Measurements from ENCODE around the gene FUT7.
A peak's percentile ranks its signal among the peaks of the same experiment; 100 is the strongest.
"Not testable (repeated sequence)": the region's sequence is repeated elsewhere in the genome, so short reads cannot be mapped to it uniquely, and the experiment has no call there.

The FUT7 gene

DNA sequence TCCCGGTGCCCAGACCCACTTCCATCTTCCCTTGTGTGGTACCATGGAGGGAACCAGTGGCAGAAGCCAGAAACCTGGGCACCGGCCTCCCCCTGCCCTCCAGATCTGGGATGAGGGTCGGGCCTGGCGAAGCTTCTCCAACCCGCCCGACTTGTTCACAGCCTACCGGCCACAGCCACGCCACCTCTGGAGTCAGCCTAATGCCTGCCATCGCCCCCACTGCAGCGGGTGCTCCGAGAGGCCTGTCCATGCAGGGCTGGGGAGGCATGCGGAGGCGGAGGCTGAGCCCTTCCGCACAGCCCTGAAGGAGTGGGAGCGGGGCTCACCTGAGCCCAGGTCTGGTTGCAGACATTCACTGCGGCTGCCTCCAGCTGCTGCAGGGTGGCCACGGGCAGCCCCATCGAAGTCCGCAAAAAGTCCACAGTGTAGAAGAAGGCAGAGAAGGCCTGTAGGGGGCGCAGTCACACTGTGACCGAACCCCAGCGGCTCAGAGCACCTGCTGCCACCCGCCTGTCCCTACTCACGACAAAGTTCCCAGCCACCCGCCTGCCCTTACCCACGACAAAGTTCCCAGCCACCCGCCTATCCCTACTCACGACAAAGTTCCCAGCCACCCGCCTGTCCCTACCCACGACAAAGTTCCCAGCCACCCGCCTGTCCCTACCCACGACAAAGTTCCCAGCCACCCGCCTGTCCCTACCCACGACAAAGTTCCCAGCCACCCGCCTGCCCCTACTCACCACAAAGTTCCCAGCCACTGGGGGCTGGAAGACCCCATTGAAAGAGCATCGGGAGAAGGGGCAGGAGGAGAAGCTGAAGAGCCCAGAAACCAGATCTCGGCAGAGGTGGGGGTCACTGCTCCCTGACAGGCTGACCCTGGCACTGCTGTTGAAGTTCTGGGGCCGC, 17.9 kb upstream of the FUT7 start:
- DNase-seq (ENCODE audit: low spot score) = peak; percentile 44

DNA sequence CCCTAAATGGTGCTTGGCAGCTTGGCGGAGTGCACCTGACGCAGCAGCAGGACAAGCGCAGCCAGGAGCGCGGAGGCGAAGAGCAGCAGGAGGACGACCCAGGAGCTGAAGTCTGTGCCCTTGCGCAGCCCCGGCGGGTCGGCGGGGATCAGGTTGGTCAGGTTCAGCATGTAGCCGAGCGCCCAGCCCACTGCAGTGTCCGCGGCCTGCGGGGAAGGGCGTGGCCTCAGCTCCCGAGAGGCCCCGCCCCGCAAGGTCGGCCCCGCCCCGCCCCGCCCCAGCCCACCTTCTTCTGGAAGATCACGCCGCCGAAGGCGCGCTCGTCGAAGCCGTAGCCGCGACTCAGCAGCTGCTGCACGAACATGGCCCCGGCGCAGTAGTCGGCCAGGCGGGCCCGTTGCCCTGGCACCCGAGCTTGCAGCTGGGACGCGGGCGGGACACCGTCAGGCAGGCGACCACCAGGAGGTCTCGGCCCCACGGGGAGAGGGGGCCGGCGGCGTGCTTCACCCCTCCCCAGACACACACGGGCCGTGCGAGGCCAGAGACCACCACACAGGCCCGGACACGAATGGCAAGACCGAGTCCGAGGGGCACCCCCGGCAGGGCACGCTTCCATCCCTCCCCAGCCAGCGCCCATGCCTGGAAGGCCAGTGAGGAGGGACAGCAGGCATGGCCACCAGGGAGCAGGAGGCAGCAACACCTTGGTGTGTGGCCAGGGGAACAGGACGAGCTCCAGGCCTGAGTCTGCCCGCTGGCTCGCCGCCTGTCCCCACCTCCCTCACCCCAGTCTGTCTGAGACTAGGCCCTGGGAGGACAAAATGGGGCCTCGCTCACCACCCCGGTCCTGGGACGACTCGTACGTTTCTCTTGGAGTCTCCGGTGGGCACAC, 17.0 kb upstream of the FUT7 start:
- DNase-seq (ENCODE audit: low spot score) = no peak

- DNase-seq (ENCODE audit: low spot score) = peak; percentile 76
Observed at GRCh38 chr9:137046088-137046787, 14.3 kb upstream of the FUT7 start, which contains the start of gene NPDC1. Gene NPDC1, minus strand, starts transcription at chr9:137046177. Its CDS starts 188 bp downstream, at chr9:137045989.

GRCh38 chr9:137045294-137046087, 13.6 kb upstream of the FUT7 start:
- DNase-seq (ENCODE audit: low spot score) = no peak

GRCh38 chr9:137044502-137045177, 12.8 kb upstream of the FUT7 start:
- DNase-seq (ENCODE audit: low spot score) = no peak

- DNase-seq (ENCODE audit: low spot score) = no peak
Observed at GRCh38 chr9:137044037-137044436, 12.1 kb upstream of the FUT7 start.

DNA sequence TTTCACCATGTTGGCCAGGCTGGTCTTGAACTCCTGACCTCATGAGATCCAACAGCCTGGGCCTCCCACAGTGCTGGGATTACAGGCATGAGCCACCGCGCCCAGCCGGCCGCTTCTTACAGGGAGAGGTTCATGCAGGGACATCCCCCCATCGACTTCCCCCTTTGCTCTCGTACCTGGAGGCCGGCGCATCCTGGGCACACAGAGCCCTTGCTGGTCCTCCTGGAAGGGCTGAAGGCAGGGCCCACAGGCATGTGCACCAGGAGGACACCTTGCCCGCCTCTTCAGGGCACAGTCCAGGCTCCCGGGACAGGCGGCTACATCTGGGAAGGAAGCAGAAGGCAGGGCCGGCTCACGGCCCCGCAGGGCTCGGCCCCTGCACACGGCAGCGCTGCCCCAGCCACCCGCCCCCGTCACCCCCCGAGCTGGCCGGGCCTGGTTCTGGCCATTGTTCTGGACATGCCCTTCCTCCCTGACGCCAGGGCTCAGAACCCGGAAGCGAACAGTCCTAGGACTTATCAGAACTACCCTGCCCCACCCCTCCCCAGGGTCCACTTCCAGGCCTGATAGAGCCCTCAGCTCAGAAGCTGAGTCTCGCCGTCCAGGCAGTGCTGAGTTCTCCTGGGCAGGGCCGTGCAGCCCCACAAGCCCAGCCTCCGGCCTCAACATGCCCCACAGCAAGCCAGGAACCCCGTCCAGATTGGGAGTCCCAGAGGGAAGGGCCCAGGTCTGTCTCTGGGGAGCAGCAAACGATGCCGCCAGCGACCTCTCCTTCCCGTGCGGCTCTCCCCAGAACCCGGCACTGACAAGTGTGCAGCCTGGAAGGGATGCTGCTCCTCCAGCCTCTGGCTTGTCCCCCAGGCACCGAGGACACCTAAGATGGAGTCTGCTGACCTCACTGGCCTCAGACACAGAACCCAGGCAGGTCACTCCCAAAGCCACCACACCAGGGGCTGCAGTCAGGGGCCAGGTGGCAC, 11.2 kb upstream of the FUT7 start:
- DNase-seq (ENCODE audit: low spot score) = no peak

GRCh38 chr9:137041124-137041523, 9.2 kb upstream of the FUT7 start:
- DNase-seq (ENCODE audit: low spot score) = no peak

- DNase-seq (ENCODE audit: low spot score) = no peak
Observed at GRCh38 chr9:137040568-137040967, 8.7 kb upstream of the FUT7 start.

DNA sequence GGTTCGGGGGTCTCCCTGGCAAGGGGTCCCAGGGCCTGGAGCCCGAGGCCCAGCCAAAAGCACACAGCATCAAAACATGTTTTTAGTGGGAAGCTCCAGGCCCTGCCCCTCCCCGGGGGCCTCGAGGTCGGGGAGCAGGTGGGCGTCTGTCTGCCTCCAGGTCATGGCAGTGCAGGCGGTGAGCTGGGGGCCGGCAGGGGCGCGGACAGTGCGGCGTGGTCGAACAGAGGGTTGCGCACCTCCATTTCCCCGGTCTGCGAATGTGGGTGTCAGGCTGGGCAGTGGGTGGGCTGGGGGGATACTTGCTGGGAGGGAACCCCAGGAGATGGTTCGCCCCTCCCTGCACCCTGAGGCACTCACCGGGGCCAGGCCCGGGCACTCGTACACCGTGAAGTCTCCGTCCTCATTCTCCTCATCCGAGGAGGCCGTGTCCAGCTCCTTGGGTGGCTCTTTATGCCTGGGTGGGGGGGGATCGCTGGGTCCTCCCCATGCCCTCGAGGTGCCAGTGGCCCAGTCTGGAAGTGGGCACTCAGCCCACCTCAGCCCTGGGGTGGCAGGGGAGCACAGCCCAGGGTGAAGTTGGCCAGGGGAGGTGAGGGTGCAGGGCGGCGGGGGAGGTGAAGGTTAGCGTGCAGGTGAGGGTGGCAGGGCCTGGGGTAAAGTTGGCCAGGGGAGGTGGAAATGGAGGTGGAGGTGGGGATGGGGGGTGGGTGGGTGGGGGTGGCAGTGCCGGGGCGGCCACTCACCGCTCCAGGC, 7.9 kb upstream of the FUT7 start:
- no peak for DNase-seq (ENCODE audit: low spot score)

- no peak for DNase-seq (ENCODE audit: low spot score)
Observed at GRCh38 chr9:137038916-137039315, 7.0 kb upstream of the FUT7 start.

- no peak for DNase-seq (ENCODE audit: low spot score)
Observed at GRCh38 chr9:137037483-137037882, 5.6 kb upstream of the FUT7 start.

- DNase-seq (ENCODE audit: low spot score) = no peak
Observed at GRCh38 chr9:137037035-137037434, 5.1 kb upstream of the FUT7 start.

DNA sequence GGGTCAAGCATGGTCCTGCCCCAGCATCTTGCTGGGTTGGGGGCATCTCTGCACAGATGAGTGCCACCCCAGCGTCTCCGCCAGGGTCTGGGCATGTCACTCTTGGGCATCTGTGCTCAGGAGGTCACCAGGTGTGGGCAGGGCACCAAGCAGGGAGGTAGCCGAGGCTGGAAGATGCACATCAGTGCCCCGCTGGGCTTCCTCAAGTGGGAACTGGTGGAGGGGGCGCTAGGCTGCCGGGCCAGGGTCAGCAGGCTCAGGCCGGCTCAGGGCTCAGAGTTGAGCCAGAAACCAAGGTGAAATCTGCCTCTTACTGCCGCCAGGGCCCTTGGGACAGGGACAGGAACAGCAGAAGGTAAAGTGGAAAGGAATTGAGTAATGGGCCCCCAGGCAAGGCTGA, 4.0 kb upstream of the FUT7 start:
- no peak for DNase-seq (ENCODE audit: low spot score)

- DNase-seq (ENCODE audit: low spot score) = no peak
Observed at GRCh38 chr9:137035507-137035834, 3.6 kb upstream of the FUT7 start.

DNA sequence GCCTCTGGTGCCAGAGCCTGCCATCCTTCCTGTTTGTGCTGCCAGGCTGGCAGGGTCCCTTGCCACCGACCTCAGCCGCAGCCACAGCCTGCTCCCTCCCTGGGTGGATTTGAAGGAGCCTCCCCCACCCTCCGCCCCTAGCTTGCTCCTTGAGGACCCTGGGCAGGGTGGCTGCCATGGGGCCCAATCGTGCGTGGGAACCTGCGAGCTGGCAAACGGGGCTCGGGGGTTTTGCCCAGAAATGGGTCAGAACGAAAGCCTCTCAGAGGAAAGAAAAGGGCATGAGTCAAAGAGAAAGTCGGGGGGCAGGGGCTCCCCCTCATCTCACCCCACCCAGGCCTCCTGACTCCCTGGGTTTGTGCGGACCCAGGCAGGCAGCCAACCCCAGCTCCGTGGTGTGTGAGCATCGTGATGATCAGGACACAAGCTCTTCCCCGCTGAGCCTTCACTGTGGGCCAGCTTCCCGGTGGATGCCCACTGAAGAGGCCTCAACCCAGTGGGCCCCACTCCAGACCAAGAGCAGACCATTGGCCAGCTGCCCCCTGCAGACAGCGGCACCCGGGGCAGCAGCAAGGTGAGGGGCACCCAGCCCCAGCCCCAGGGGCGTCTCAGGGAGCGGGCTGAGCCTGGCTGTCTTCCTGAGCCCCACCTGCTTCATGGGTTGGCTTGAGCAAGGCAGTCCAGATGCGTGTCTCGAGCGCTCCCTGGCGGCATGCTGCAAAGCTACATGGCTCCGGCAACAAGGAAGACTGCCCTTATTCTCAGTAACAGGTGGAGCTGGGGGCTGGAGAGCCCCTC, 3.0 kb upstream of the FUT7 start:
- peak; percentile 89 for DNase-seq (ENCODE audit: low spot score)

DNA sequence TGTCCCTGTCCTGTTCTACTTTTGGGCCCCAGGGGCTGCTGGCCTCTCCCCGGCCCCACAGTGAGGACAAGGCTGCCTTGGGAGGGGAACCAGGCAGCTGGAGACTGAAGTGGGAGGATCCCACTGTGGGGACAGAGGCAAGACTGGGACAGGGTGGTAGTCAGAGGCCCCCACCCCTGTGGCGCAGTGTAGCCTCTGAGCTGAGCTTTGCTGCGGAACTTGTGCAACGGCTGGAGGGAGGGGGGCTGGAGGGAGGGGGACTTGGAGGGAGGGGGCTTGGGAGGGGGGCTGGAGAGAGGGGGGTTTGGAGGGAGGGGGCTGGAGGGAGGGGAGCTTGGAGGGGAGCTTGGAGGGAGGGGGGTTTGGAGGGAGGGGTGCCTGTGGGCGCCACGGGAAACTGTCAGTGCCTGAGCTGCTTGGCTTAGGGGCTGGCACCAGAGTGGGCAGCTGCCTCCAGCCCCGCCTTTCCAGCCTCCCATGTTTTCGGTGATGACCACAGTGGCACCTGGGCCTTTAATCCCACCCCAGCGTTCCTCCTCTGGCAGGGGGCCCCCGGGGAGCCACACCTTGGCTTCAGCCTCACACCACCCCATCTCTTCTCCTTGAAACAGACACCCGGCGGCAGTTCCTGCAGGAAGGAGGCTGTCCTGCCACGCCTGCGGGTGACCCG, 2.3 kb upstream of the FUT7 start:
- no peak for DNase-seq (ENCODE audit: low spot score)

DNA sequence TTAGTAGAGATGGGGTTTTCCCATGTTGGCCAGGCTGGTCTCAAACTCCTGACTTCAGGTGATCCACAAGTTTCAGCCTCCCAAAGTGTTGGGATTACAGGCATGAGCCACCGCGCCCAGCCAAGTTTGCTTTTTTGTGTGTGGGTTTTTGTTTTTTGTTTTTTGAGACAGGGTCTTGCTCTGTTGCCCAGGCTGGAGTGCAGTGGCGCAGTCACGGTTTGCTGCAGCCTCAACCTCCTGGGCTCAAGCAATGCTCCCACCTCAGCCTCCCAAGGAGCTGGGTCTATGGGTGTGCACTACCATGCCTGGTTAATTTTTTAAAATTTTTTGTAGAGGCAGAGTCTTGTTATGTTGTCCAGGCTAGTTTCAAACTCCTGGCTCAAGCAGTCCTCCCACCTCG, 1.6 kb upstream of the FUT7 start:
- DNase-seq (ENCODE audit: low spot score) = not testable (repeated sequence)
